Measurements from ENCODE around the gene SLC15A3. TPM values are rescaled to one million over a fixed set of nuclear protein-coding genes. Genes with fewer than 3 reads are reported as not detected.

The SLC15A3 gene
- total RNA-seq, 2 donors from 2014 or later, result 3.5 to 4.1 TPM

- Mint-ChIP-seq H3K27me3 (ENCODE audit: low read depth) (peaks cover 32% of the 10 kb centered on the region), H3K9me3 (no peaks in the 10 kb centered on the region), H3K36me3 (ENCODE audit: insufficient read depth in 2 of 2) (no peaks in the 10 kb centered on the region), H3K4me3 (no peak overlapping the region), H3K4me1 (ENCODE audit: low read depth) (peaks cover 8% of the 10 kb centered on the region), H3K27ac (no peak overlapping the region)
- no peak for ATAC-seq (replicated peaks in 1 of 2)
- DNase-seq, result no peak
These were observed 21.6 kb downstream of the SLC15A3 start for GRCh38 chr11:60930394-60930793.

GRCh38 chr11:60929764-60930163 lies 22.2 kb downstream of the SLC15A3 start:
- DNase-seq, result no peak
- Mint-ChIP-seq H3K4me1 (ENCODE audit: low read depth) (peaks cover 13% of the 10 kb centered on the region), H3K36me3 (ENCODE audit: insufficient read depth in 2 of 2) (no peaks in the 10 kb centered on the region), H3K27me3 (ENCODE audit: low read depth) (peaks cover 37% of the 10 kb centered on the region), H3K4me3 (no peak overlapping the region), H3K27ac (no peak overlapping the region), H3K9me3 (no peaks in the 10 kb centered on the region)
- no peak for ATAC-seq (replicated peaks in 1 of 2)

GRCh38 chr11:60928563-60929001 lies 23.4 kb downstream of the SLC15A3 start:
- Mint-ChIP-seq H3K9me3 (no peaks in the 10 kb centered on the region), H3K27ac (no peak overlapping the region), H3K36me3 (ENCODE audit: insufficient read depth in 2 of 2) (no peaks in the 10 kb centered on the region), H3K27me3 (ENCODE audit: low read depth) (peaks cover 37% of the 10 kb centered on the region), H3K4me1 (ENCODE audit: low read depth) (peaks cover 13% of the 10 kb centered on the region), H3K4me3 (no peak overlapping the region)
- ATAC-seq (replicated peaks in 1 of 2) (no peak), DNase-seq (no peak)

- no peak overlapping the region for H3K27ac Mint-ChIP-seq
- H3K4me1 Mint-ChIP-seq (ENCODE audit: low read depth), result peaks cover 13% of the 10 kb centered on the region
- peaks cover 37% of the 10 kb centered on the region for H3K27me3 Mint-ChIP-seq (ENCODE audit: low read depth)
- no peaks in the 10 kb centered on the region for H3K36me3 Mint-ChIP-seq (ENCODE audit: insufficient read depth in 2 of 2)
- no peak for DNase-seq
- no peaks in the 10 kb centered on the region for H3K9me3 Mint-ChIP-seq
- ATAC-seq (replicated peaks in 1 of 2), result no peak
- no peak overlapping the region for H3K4me3 Mint-ChIP-seq
These were observed 24.4 kb downstream of the SLC15A3 start for GRCh38 chr11:60927600-60927999.

- DNase-seq (no peak), ATAC-seq (replicated peaks in 1 of 2) (no peak)
- no peak overlapping the region for H3K27ac Mint-ChIP-seq
- H3K9me3 Mint-ChIP-seq, result no peaks in the 10 kb centered on the region
- peaks cover 37% of the 10 kb centered on the region for H3K27me3 Mint-ChIP-seq (ENCODE audit: low read depth)
- H3K4me1 Mint-ChIP-seq (ENCODE audit: low read depth), result peaks cover 13% of the 10 kb centered on the region
- no peak overlapping the region for H3K4me3 Mint-ChIP-seq
- peaks cover 3 to 4% of the 10 kb centered on the region in 2 donors for H3K36me3 Mint-ChIP-seq (ENCODE audit: insufficient read depth in 2 of 2)
These were observed 24.8 kb downstream of the SLC15A3 start for GRCh38 chr11:60927061-60927592.

GRCh38 chr11:60926500-60926899 lies 25.5 kb downstream of the SLC15A3 start:
- Mint-ChIP-seq H3K4me1 (ENCODE audit: low read depth) (peaks cover 13% of the 10 kb centered on the region), H3K27me3 (ENCODE audit: low read depth) (peaks cover 37% of the 10 kb centered on the region), H3K9me3 (no peaks in the 10 kb centered on the region), H3K27ac (no peak overlapping the region), H3K36me3 (ENCODE audit: insufficient read depth in 2 of 2) (peaks cover 3 to 5% of the 10 kb centered on the region in 2 donors), H3K4me3 (no peak overlapping the region)
- ATAC-seq (replicated peaks in 1 of 2) (no peak), DNase-seq (no peak)

GRCh38 chr11:60925868-60926267 lies 26.1 kb downstream of the SLC15A3 start:
- peaks cover 37% of the 10 kb centered on the region for H3K27me3 Mint-ChIP-seq (ENCODE audit: low read depth)
- H3K27ac Mint-ChIP-seq, result no peak overlapping the region
- peak overlapping the region; percentile 18 to 75 for H3K4me3 Mint-ChIP-seq
- peak; percentile 20 to 26 for ATAC-seq (replicated peaks in 1 of 2)
- peaks cover 4 to 5% of the 10 kb centered on the region in 2 donors for H3K36me3 Mint-ChIP-seq (ENCODE audit: insufficient read depth in 2 of 2)
- DNase-seq, result no peak
- peaks cover 13% of the 10 kb centered on the region for H3K4me1 Mint-ChIP-seq (ENCODE audit: low read depth)
- no peaks in the 10 kb centered on the region for H3K9me3 Mint-ChIP-seq

GRCh38 chr11:60924906-60925853 lies 26.8 kb downstream of the SLC15A3 start:
- H3K4me1 Mint-ChIP-seq (ENCODE audit: low read depth), result peaks cover 13% of the 10 kb centered on the region
- H3K4me3 Mint-ChIP-seq, result peak overlapping the region; percentile 75 to 77
- H3K9me3 Mint-ChIP-seq, result no peaks in the 10 kb centered on the region
- peaks cover 37% of the 10 kb centered on the region for H3K27me3 Mint-ChIP-seq (ENCODE audit: low read depth)
- DNase-seq (peak; percentile 18 to 25), ATAC-seq (replicated peaks in 1 of 2) (peak; percentile 48 to 57)
- H3K36me3 Mint-ChIP-seq (ENCODE audit: insufficient read depth in 2 of 2), result peaks cover 5 to 8% of the 10 kb centered on the region in 2 donors
- no peak overlapping the region for H3K27ac Mint-ChIP-seq

- H3K27me3 Mint-ChIP-seq (ENCODE audit: low read depth), result peaks cover 29% of the 10 kb centered on the region
- peak; percentile 62 to 68 for ATAC-seq (replicated peaks in 1 of 2)
- peak; percentile 19 for DNase-seq
- H3K36me3 Mint-ChIP-seq (ENCODE audit: insufficient read depth in 2 of 2), result peaks cover 8 to 12% of the 10 kb centered on the region in 2 donors
- H3K9me3 Mint-ChIP-seq, result no peaks in the 10 kb centered on the region
- H3K4me3 Mint-ChIP-seq, result peak within 1 kb of the TSS; percentile 75 to 77
- H3K4me1 Mint-ChIP-seq (ENCODE audit: low read depth), result peaks cover 17% of the 10 kb centered on the region
- no peak within 1 kb of the TSS for H3K27ac Mint-ChIP-seq
These were observed 27.7 kb downstream of the SLC15A3 start, which contains the start of gene TMEM132A for GRCh38 chr11:60924110-60924905. Gene TMEM132A (plus strand): TSS chr11:60924460. CDS start chr11:60924634, 174 bp downstream.

GRCh38 chr11:60923800-60924109 lies 28.2 kb downstream of the SLC15A3 start:
- no peak for ATAC-seq (replicated peaks in 1 of 2)
- peaks cover 25% of the 10 kb centered on the region for H3K27me3 Mint-ChIP-seq (ENCODE audit: low read depth)
- H3K36me3 Mint-ChIP-seq (ENCODE audit: insufficient read depth in 2 of 2), result peaks cover 9 to 12% of the 10 kb centered on the region in 2 donors
- H3K4me1 Mint-ChIP-seq (ENCODE audit: low read depth), result peaks cover 22% of the 10 kb centered on the region
- DNase-seq, result no peak
- H3K27ac Mint-ChIP-seq, result no peak overlapping the region
- no peaks in the 10 kb centered on the region for H3K9me3 Mint-ChIP-seq
- H3K4me3 Mint-ChIP-seq, result peak overlapping the region; percentile 49 to 75

GRCh38 chr11:60923326-60923725 lies 28.6 kb downstream of the SLC15A3 start:
- Mint-ChIP-seq H3K4me1 (ENCODE audit: low read depth) (peaks cover 27% of the 10 kb centered on the region), H3K27ac (no peak overlapping the region), H3K36me3 (ENCODE audit: insufficient read depth in 2 of 2) (peaks cover 9 to 12% of the 10 kb centered on the region in 2 donors), H3K9me3 (no peaks in the 10 kb centered on the region), H3K4me3 (peak overlapping the region; percentile 43 to 46), H3K27me3 (ENCODE audit: low read depth) (peaks cover 25% of the 10 kb centered on the region)
- no peak for DNase-seq
- no peak for ATAC-seq (replicated peaks in 1 of 2)

- DNase-seq, result no peak
- no peak for ATAC-seq (replicated peaks in 1 of 2)
- Mint-ChIP-seq H3K9me3 (no peaks in the 10 kb centered on the region), H3K27me3 (ENCODE audit: low read depth) (peaks cover 25% of the 10 kb centered on the region), H3K27ac (no peak overlapping the region), H3K4me3 (no peak overlapping the region), H3K4me1 (ENCODE audit: low read depth) (peaks cover 31% of the 10 kb centered on the region), H3K36me3 (ENCODE audit: insufficient read depth in 2 of 2) (peaks cover 9 to 12% of the 10 kb centered on the region in 2 donors)
These were observed 29.1 kb downstream of the SLC15A3 start for GRCh38 chr11:60922906-60923305.

Data from activated T-cell treated with anti-CD3 and anti-CD28 coated beads, Interleukin-2, amount 50 U/mL, for 72 hours (primary cell).